GM19452 (cell line): ENCODE results near the gene GIMAP4.
"Not testable (repeated sequence)": the region's sequence is repeated elsewhere in the genome, so short reads cannot be mapped to it uniquely, and the experiment has no call there.

Source experiments
- ATAC-seq: cut with Tn5 transposase; IDR thresholded peaks from one replicate; pipeline ENCODE4 v1.9.1; 2021; ENCODE audit not compliant: unreplicated experiment

Gene GIMAP4

GRCh38 chr7:150579979-150580637, 12.9 kb downstream of the GIMAP4 start:
- not testable (repeated sequence) for ATAC-seq

- no peak for ATAC-seq
These were observed 13.6 kb downstream of the GIMAP4 start for GRCh38 chr7:150580638-150581394.

- ATAC-seq: no peak
These were observed 18.0 kb downstream of the GIMAP4 start for GRCh38 chr7:150585199-150585598.

GRCh38 chr7:150586068-150586784, 19.0 kb downstream of the GIMAP4 start:
- no peak for ATAC-seq

GRCh38 chr7:150586785-150587152, 19.6 kb downstream of the GIMAP4 start:
- ATAC-seq: no peak

GRCh38 chr7:150587551-150587950, 20.4 kb downstream of the GIMAP4 start:
- ATAC-seq: no peak

- no peak for ATAC-seq
These were observed 27.6 kb downstream of the GIMAP4 start for GRCh38 chr7:150594805-150595204.

- ATAC-seq: no peak
These were observed 28.2 kb downstream of the GIMAP4 start for GRCh38 chr7:150595361-150595760.

- not testable (repeated sequence) for ATAC-seq
These were observed 36.4 kb downstream of the GIMAP4 start for GRCh38 chr7:150603600-150603999.

GRCh38 chr7:150610233-150610632, 43.0 kb downstream of the GIMAP4 start:
- ATAC-seq: no peak

GRCh38 chr7:150612925-150613324, 45.7 kb downstream of the GIMAP4 start:
- no peak for ATAC-seq

GRCh38 chr7:150613880-150614279, 46.7 kb downstream of the GIMAP4 start:
- no peak for ATAC-seq

- ATAC-seq: not testable (repeated sequence)
These were observed 47.2 kb downstream of the GIMAP4 start for GRCh38 chr7:150614426-150614825.

GRCh38 chr7:150615221-150615755, 48.1 kb downstream of the GIMAP4 start:
- not testable (repeated sequence) for ATAC-seq

GRCh38 chr7:150620061-150620460, 52.9 kb downstream of the GIMAP4 start:
- ATAC-seq: no peak

- no peak for ATAC-seq
These were observed 53.6 kb downstream of the GIMAP4 start for GRCh38 chr7:150620617-150621371.

GRCh38 chr7:150621376-150621775, 54.2 kb downstream of the GIMAP4 start:
- no peak for ATAC-seq
